ENCODE data around the gene KIF26B.
"Not testable (repeated sequence)": the region's sequence is repeated elsewhere in the genome, so short reads cannot be mapped to it uniquely, and the experiment has no call there.

KIF26B gene

GRCh38 chr1:245154429-245155271 is at the start of gene KIF26B:
Gene KIF26B (plus strand): TSS chr1:245154985. CDS start chr1:245155425, 440 bp downstream.
- DNase-seq (ENCODE audit: low read depth) = no peak

GRCh38 chr1:245105042-245105441 is 49.7 kb upstream of the KIF26B start:
- DNase-seq (ENCODE audit: low read depth) = no peak

- DNase-seq (ENCODE audit: low read depth) = no peak
Observed at GRCh38 chr1:245105815-245106410, 48.9 kb upstream of the KIF26B start.

GRCh38 chr1:245107776-245108114 is 47.0 kb upstream of the KIF26B start:
- DNase-seq (ENCODE audit: low read depth) = no peak

- no peak for DNase-seq (ENCODE audit: low read depth)
Observed at GRCh38 chr1:245108246-245108645, 46.5 kb upstream of the KIF26B start.

GRCh38 chr1:245108909-245109308 is 45.9 kb upstream of the KIF26B start:
- DNase-seq (ENCODE audit: low read depth) = no peak

- no peak for DNase-seq (ENCODE audit: low read depth)
Observed at GRCh38 chr1:245110406-245110805, 44.4 kb upstream of the KIF26B start.

- no peak for DNase-seq (ENCODE audit: low read depth)
Observed at GRCh38 chr1:245111073-245111472, 43.7 kb upstream of the KIF26B start.

GRCh38 chr1:245113649-245114048 is 41.1 kb upstream of the KIF26B start:
- DNase-seq (ENCODE audit: low read depth) = no peak

GRCh38 chr1:245116131-245116530 is 38.7 kb upstream of the KIF26B start:
- DNase-seq (ENCODE audit: low read depth) = no peak

- DNase-seq (ENCODE audit: low read depth) = no peak
Observed at GRCh38 chr1:245116751-245117150, 38.0 kb upstream of the KIF26B start.

- no peak for DNase-seq (ENCODE audit: low read depth)
Observed at GRCh38 chr1:245118066-245118465, 36.7 kb upstream of the KIF26B start.

- DNase-seq (ENCODE audit: low read depth) = no peak
Observed at GRCh38 chr1:245118806-245119205, 36.0 kb upstream of the KIF26B start.

- no peak for DNase-seq (ENCODE audit: low read depth)
Observed at GRCh38 chr1:245121523-245121922, 33.3 kb upstream of the KIF26B start.

GRCh38 chr1:245124241-245124640 is 30.5 kb upstream of the KIF26B start:
- no peak for DNase-seq (ENCODE audit: low read depth)

- no peak for DNase-seq (ENCODE audit: low read depth)
Observed at GRCh38 chr1:245124644-245125043, 30.1 kb upstream of the KIF26B start.

GRCh38 chr1:245126530-245126929 is 28.3 kb upstream of the KIF26B start:
- DNase-seq (ENCODE audit: low read depth) = no peak

GRCh38 chr1:245128381-245129101 is 26.2 kb upstream of the KIF26B start:
- no peak for DNase-seq (ENCODE audit: low read depth)

GRCh38 chr1:245129319-245130240 is 25.2 kb upstream of the KIF26B start:
- no peak for DNase-seq (ENCODE audit: low read depth)

- DNase-seq (ENCODE audit: low read depth) = not testable (repeated sequence)
Observed at GRCh38 chr1:245130281-245131025, 24.3 kb upstream of the KIF26B start.

- DNase-seq (ENCODE audit: low read depth) = no peak
Observed at GRCh38 chr1:245131026-245131393, 23.8 kb upstream of the KIF26B start.

Data from GM04503 (cell line).